Small intestine (tissue), 7 donors: ENCODE results near the gene CLASP2. TPM values are rescaled to one million over a fixed set of nuclear protein-coding genes. Genes with fewer than 3 reads are reported as not detected.
A peak's percentile ranks its signal among the peaks of the same experiment; 100 is the strongest.

Source experiments
- DNase-seq, 2 donors: peaks; one replicate each; pipeline versions ENCODE4 v3.0.0 to v3.0.0-alpha.2; 2013
- FAIRE-seq: peaks from 2 replicates; lab custom pipeline; 2012; peaks lifted over from hg19 to GRCh38; lab: Jason Lieb, UNC
- H3K27ac ChIP-seq, 3 donors: one replicate each; pipeline ENCODE4 v1.5.1; 2013; ENCODE audit warnings: low read length in 2 of 3, mild to moderate bottlenecking in 2 of 3, control low read depth in 1 of 3, inconsistent platforms in 1 of 3, low read depth in 1 of 3, moderate library complexity in 1 of 3
- H3K27me3 ChIP-seq, 3 donors: one replicate each; pipeline ENCODE4 v1.6.1; 2013; ENCODE audit warnings: low read length in 3 of 3, inconsistent platforms in 1 of 3; ENCODE audit not compliant: control insufficient read depth in 3 of 3, insufficient read depth in 3 of 3
- H3K36me3 ChIP-seq, 3 donors: one replicate each; pipeline ENCODE4 v1.6.1; 2013; ENCODE audit warnings: low read length in 3 of 3, inconsistent platforms in 1 of 3, low read depth in 1 of 3, mild to moderate bottlenecking in 1 of 3, moderate library complexity in 1 of 3; ENCODE audit not compliant: control insufficient read depth in 3 of 3, insufficient read depth in 2 of 3
- H3K4me1 ChIP-seq, 3 donors: one replicate each; pipeline ENCODE4 v1.6.1; 2013; ENCODE audit warnings: low read length in 2 of 3, inconsistent platforms in 1 of 3, low read depth in 1 of 3, mild to moderate bottlenecking in 1 of 3, moderate library complexity in 1 of 3; ENCODE audit not compliant: control insufficient read depth in 3 of 3, insufficient read depth in 2 of 3
- H3K4me3 ChIP-seq, 3 donors: one replicate each; pipeline ENCODE4 v1.5.1; 2013; ENCODE audit warnings: low read length in 3 of 3, control low read depth in 1 of 3, inconsistent platforms in 1 of 3, low read depth in 1 of 3, mild to moderate bottlenecking in 1 of 3, moderate library complexity in 1 of 3
- H3K9me3 ChIP-seq, 2 donors: one replicate each; pipeline ENCODE4 v1.6.1; 2013; ENCODE audit warnings: low read depth in 1 of 2, low read length in 1 of 2; ENCODE audit not compliant: control insufficient read depth in 2 of 2, insufficient read depth in 1 of 2
- WGBS, 3 donors: extraction: QIAGEN DNeasy Blood & Tissue Kit; methylation state at CpG; one replicate each; pipeline ENCODE4 v1.1.7; 2013; 5-methylcytosine and 5-hydroxymethylcytosine counted together
- polyA plus RNA-seq, 4 donors: library from polyadenylated mRNA; stranded (reverse) in 3 of 4; unstranded in 1 of 4; fragments of 200-250 nt in 3 of 4; fragments of 120-200 nt in 1 of 4; gene quantifications; one replicate each; pipeline versions ENCODE4 v1.2.1 to v1.2.3, GENCODE V29; 2013
- donor health status: healthy with polysubstance abuse.
- donor health status: control.
- donor health status: control.
- donor health status: Bipolar disorder and iron deficiency.
- donor health status: healthy.

The CLASP2 gene
- polyA plus RNA-seq, 4 donors = 5.4 to 30.8 (median 10.6) TPM

GRCh38 chr3:33521736-33522135 is 196.3 kb downstream of the CLASP2 start:
- no peaks in the 10 kb centered on the region for H3K27me3 ChIP-seq
- H3K9me3 ChIP-seq = peaks cover 0 to 10% of the 10 kb centered on the region in 2 donors
- peaks cover 2 to 22% (median 3%) of the 10 kb centered on the region in 3 donors for H3K36me3 ChIP-seq
- no peak overlapping the region for H3K27ac ChIP-seq
- WGBS, 3 donors = 90 to 94% (median 92%) methylated on average over 1 of the region's 1 CpG
- no peak overlapping the region for H3K4me3 ChIP-seq
- FAIRE-seq (no peak), DNase-seq (no peak)
- no peaks in the 10 kb centered on the region for H3K4me1 ChIP-seq

DNA sequence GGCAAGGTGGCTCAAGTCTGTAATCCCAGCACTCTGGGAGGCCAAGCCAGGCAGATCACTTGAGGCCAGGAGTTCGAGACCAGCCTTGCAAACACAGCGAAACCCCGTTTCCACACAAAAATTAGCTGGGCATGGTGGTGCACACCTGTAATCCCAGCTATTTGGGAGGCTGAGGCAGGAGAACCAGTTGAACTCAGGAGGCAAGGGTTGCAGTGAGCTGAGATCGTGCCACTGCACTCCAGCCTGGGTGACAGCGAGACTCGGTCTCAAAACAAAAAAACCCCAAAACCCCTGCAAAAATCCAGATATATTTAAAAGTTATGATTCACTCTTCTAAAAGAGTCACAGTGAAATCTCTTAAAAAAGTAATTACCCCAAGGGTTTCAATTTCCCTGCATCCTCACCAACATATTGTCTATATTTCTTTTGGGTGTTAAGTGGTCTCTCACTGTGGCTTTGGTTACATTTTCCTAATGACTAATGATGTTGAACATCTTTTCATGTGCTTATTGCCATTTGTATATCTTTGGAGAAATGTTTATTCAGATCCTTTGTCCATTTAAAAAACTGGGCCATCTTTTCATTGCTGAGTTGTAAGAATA is 204.7 kb downstream of the CLASP2 start:
- no peaks in the 10 kb centered on the region for H3K9me3 ChIP-seq
- H3K36me3 ChIP-seq = peaks cover 0 to 14% (median 2%) of the 10 kb centered on the region in 3 donors
- no peak overlapping the region for H3K4me3 ChIP-seq
- no peaks in the 10 kb centered on the region for H3K27me3 ChIP-seq
- no peak overlapping the region for H3K27ac ChIP-seq
- FAIRE-seq (no peak), DNase-seq (no peak)
- H3K4me1 ChIP-seq = no peaks in the 10 kb centered on the region
- 85 to 92% (median 91%) methylated on average over 6 of the region's 6 CpGs for WGBS, 3 donors

DNA sequence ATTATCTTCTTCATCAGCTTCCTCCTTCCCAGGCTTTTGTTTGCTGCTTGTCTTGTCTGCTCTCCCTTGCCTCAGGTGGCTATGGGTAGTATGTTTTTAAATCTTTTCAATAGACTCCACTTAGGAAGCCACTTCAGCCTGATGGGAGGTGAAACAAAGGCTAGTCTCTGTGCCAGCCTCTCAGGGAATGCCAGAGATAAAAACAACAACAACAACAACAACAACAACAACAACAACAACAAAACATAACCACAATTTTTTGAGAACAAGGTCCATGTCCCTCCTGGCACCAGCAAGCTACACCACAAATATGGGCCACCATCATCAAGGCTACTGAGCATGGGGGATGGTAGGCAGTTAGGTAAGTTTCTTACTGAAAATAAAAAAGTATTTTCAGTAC is 213.0 kb downstream of the CLASP2 start:
- H3K36me3 ChIP-seq = peaks cover 3 to 35% (median 7%) of the 10 kb centered on the region in 3 donors
- H3K4me3 ChIP-seq = no peak overlapping the region
- FAIRE-seq (no peak), DNase-seq (no peak)
- H3K27ac ChIP-seq = no peak overlapping the region
- H3K9me3 ChIP-seq = no peaks in the 10 kb centered on the region
- H3K4me1 ChIP-seq = no peaks in the 10 kb centered on the region
- H3K27me3 ChIP-seq = no peaks in the 10 kb centered on the region

- H3K4me1 ChIP-seq = no peaks in the 10 kb centered on the region
- H3K27ac ChIP-seq = no peak overlapping the region
- 17 to 58% (median 32%) methylated on average over 2 of the region's 2 CpGs for WGBS, 3 donors
- DNase-seq (peak in 1 of 2 donors; percentile 71), FAIRE-seq (peak; percentile 15)
- peaks cover 0 to 3% of the 10 kb centered on the region in 2 donors for H3K9me3 ChIP-seq
- H3K36me3 ChIP-seq = peaks cover 2 to 7% (median 4%) of the 10 kb centered on the region in 3 donors
- H3K27me3 ChIP-seq = no peaks in the 10 kb centered on the region
- H3K4me3 ChIP-seq = no peak overlapping the region
These were observed 221.6 kb downstream of the CLASP2 start for GRCh38 chr3:33496449-33496848.

DNA sequence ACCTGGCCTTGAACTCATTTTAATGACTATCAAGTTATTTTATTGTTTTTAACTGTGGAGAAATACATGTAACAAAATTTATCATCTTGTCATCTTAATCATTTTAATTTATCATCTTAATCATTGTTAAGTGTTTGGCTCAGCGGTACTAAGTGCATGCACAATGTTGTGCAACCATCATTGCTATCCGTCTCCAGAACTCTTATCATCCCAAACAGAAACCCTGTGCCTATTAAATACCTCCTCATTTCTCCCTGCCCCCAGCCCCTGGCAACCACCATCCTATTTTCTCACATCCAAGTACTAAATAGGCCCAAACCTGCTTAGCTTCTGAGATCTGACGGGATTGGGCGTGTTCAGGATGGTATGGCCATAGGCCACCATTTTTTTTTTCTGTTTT is 226.3 kb downstream of the CLASP2 start:
- no peak for FAIRE-seq
- no peak overlapping the region for H3K4me3 ChIP-seq
- WGBS, 3 donors = 57 to 92% (median 70%) methylated on average over 4 of the region's 4 CpGs

DNA sequence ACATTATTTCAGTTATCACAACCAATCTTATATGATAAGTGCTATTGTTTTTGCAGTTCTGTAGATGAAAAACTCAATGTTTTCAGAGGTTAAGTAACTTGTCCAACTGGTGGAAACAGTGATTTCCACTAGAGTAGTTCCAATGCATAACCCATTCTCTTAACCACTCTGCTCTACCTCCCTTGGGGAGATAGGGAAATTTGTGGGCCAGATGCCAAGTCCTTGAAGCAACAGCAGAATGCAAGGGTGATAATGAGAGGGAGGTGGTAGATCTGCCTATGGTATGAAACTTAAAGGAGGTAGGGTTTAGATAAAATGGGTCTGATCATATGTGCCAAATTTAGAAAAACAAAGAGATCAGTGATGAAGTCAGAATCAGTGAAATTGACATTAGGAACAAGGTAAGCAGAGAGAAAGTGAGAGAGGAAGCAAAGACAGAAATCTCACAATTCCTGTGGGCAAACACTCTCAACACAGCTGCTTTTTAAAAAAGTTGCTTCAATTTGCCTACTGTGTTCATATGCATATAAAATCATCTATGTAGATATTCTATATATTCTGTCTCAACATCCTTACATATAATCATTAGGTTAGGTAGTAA is 227.3 kb downstream of the CLASP2 start:
- no peak for FAIRE-seq
- no peak overlapping the region for H3K27ac ChIP-seq
- H3K4me3 ChIP-seq = no peak overlapping the region
- H3K9me3 ChIP-seq = no peaks in the 10 kb centered on the region
- no peaks in the 10 kb centered on the region for H3K4me1 ChIP-seq
- peak in 1 of 2 donors; percentile 17 for DNase-seq
- H3K36me3 ChIP-seq = no peaks in the 10 kb centered on the region
- no peaks in the 10 kb centered on the region for H3K27me3 ChIP-seq

More for the DNA sequence above, 226.3 kb downstream of the CLASP2 start:
- Histone ChIP-seq H3K36me3 (no peaks in the 10 kb centered on the region), H3K4me1 (no peaks in the 10 kb centered on the region), H3K9me3 (no peaks in the 10 kb centered on the region), H3K27ac (no peak overlapping the region), H3K27me3 (no peaks in the 10 kb centered on the region)
- peak in 1 of 2 donors; percentile 3 for DNase-seq

DNA sequence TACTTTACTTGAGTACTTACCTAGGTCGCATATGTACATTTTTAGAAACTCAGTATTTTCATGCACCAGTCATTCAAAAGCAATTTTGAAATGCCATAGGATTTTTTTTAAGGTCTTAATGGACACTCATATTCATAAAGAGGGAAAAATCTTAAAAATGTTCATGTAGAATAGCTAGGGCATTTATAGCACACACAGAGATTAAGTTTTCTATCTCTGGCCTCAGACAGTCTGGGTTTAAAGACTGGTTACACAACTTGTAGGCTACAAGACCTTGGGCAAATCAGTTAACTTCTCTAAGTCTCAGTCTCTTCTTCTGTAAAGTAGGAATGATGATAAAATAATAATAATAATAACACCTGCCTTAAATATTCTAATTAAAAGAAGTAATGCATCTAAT is 229.4 kb downstream of the CLASP2 start:
- DNase-seq = no peak
- FAIRE-seq = no peak
- no peaks in the 10 kb centered on the region for H3K27me3 ChIP-seq
- H3K36me3 ChIP-seq = no peaks in the 10 kb centered on the region
- no peak overlapping the region for H3K27ac ChIP-seq
- 82 to 95% (median 89%) methylated on average over 1 of the region's 1 CpG for WGBS, 3 donors
- H3K9me3 ChIP-seq = no peaks in the 10 kb centered on the region
- H3K4me3 ChIP-seq = no peak overlapping the region
- no peaks in the 10 kb centered on the region for H3K4me1 ChIP-seq

- Histone ChIP-seq H3K4me3 (no peak overlapping the region), H3K27me3 (no peaks in the 10 kb centered on the region), H3K4me1 (no peaks in the 10 kb centered on the region), H3K36me3 (no peaks in the 10 kb centered on the region), H3K27ac (no peak overlapping the region), H3K9me3 (no peaks in the 10 kb centered on the region)
- 88 to 95% (median 90%) methylated on average over 2 of the region's 2 CpGs for WGBS, 3 donors
- FAIRE-seq = no peak
- no peak for DNase-seq
These were observed 229.8 kb downstream of the CLASP2 start for GRCh38 chr3:33488246-33488645.
